Keratinocyte (primary cell): Measurements from ENCODE around the gene PIPOX. TPM values are rescaled to one million over a fixed set of nuclear protein-coding genes. Genes with fewer than 3 reads are reported as not detected.

ENCODE experiments used
- DNase-seq: peaks from one replicate; pipeline ENCODE4 v3.0.0-alpha.2; 2011; ENCODE audit warnings: low read depth, missing footprints, low spot score
- FAIRE-seq: peaks from 2 replicates; lab custom pipeline; 2011; peaks lifted over from hg19 to GRCh38; lab: Jason Lieb, UNC
- H2AFZ ChIP-seq: 2 replicates; pipeline ENCODE4 v1.6.0; 2012; ENCODE audit warnings: low read length, control low read depth, inconsistent platforms; ENCODE audit not compliant: control insufficient read depth
- H3K27ac ChIP-seq: 2 replicates; pipeline ENCODE4 v1.5.1; 2011; ENCODE audit warnings: low read length; ENCODE audit not compliant: control insufficient read depth, insufficient read depth
- H3K27me3 ChIP-seq: 3 replicates; pipeline ENCODE4 v1.6.0; 2011; ENCODE audit warnings: low read length; ENCODE audit not compliant: control insufficient read depth, insufficient read depth; ENCODE audit errors: extremely low read depth
- H3K36me3 ChIP-seq, 2 experiments: 2 replicates in 1 of 2; 3 replicates in 1 of 2; pipeline ENCODE4 v1.5.1; 2011; ENCODE audit warnings: low read length in 2 of 2, mild to moderate bottlenecking in 1 of 2; ENCODE audit not compliant: control insufficient read depth in 2 of 2, insufficient read depth in 2 of 2; ENCODE audit errors: extremely low read depth in 1 of 2
- H3K4me1 ChIP-seq: 3 replicates; pipeline ENCODE4 v1.5.1; 2011; ENCODE audit warnings: low read length; ENCODE audit not compliant: control insufficient read depth, insufficient read depth; ENCODE audit errors: extremely low read depth
- H3K4me2 ChIP-seq: 3 replicates; pipeline ENCODE4 v1.6.0; 2011; ENCODE audit warnings: low read depth, low read length; ENCODE audit not compliant: control insufficient read depth, insufficient read depth; ENCODE audit errors: extremely low read depth
- H3K4me3 ChIP-seq, 3 experiments: fragments of 200-600 bp in 1 of 3; sonication (generic) in 1 of 3; 2 replicates in 2 of 3; 3 replicates in 1 of 3; pipeline ENCODE4 v1.5.1; 2011 to 2016; ENCODE audit warnings: low read length in 3 of 3, mild to moderate bottlenecking in 3 of 3, control low read depth in 2 of 3, inconsistent platforms in 1 of 3, low read depth in 1 of 3, mixed read lengths in 1 of 3, mixed run types in 1 of 3, moderate library complexity in 1 of 3; ENCODE audit not compliant: control insufficient read depth in 2 of 3, insufficient read depth in 2 of 3; ENCODE audit errors: extremely low read depth in 1 of 3
- H3K79me2 ChIP-seq: 2 replicates; pipeline ENCODE4 v1.6.0; 2012; ENCODE audit warnings: low read length; ENCODE audit not compliant: control insufficient read depth, insufficient read depth
- H3K9ac ChIP-seq: 3 replicates; pipeline ENCODE4 v1.6.0; 2011; ENCODE audit warnings: low read length; ENCODE audit not compliant: control insufficient read depth, insufficient read depth; ENCODE audit errors: extremely low read depth
- H3K9me1 ChIP-seq: 3 replicates; pipeline ENCODE4 v1.6.0; 2011; ENCODE audit warnings: low read length; ENCODE audit not compliant: control insufficient read depth, insufficient read depth; ENCODE audit errors: extremely low read depth
- H3K9me3 ChIP-seq: 2 replicates; pipeline ENCODE4 v1.5.1; 2012; ENCODE audit warnings: low read depth, low read length; ENCODE audit not compliant: control insufficient read depth
- H4K20me1 ChIP-seq: 3 replicates; pipeline ENCODE4 v1.6.0; 2011; ENCODE audit warnings: low read length; ENCODE audit not compliant: control insufficient read depth, insufficient read depth; ENCODE audit errors: extremely low read depth
- EZH2 ChIP-seq: IDR thresholded peaks from one replicate; pipeline ENCODE4 v1.6.1; 2012; ENCODE audit warnings: inconsistent platforms, mild to moderate bottlenecking, low read length, moderate library complexity
- dilution Hi-C: fragments of 300-500 bp; cut with MboI; formaldehyde crosslinking; loops from one replicate; pipeline ENCODE4 v1.7.0; 2020; ENCODE audit warnings: low sequenced_read_pairs; ENCODE audit not compliant: extremely low pct_ligation_motif_present
- polyA plus RNA-seq, 5 experiments: library from polyadenylated mRNA; depleted of rRNA in 3 of 5; stranded (reverse) in 3 of 5; stranded (forward) in 1 of 5; unstranded in 1 of 5; fragments of >200 nt; gene quantifications; 1 replicate in 1 of 5; 2 replicates in 3 of 5; 3 replicates in 1 of 5; pipeline versions ENCODE4 v1.2.1 to v1.2.3, GENCODE V29; 2011 to 2012; ENCODE audit warnings: missing spikeins in 2 of 5, low read depth in 1 of 5, low replicate concordance in 1 of 5
- TF ChIP-seq, protein P1 (sequence below), 3 experiments: IDR thresholded peaks in 1 of 3; conservative IDR thresholded peaks in 1 of 3; optimal IDR thresholded peaks in 1 of 3; 2 replicates in 2 of 3; 3 replicates in 1 of 3; pipeline versions ENCODE3 to v1.5.1; 2011; ENCODE audit warnings: low read length in 3 of 3, mild to moderate bottlenecking in 3 of 3, moderate library complexity in 2 of 3, control low read depth in 1 of 3, inconsistent platforms in 1 of 3; ENCODE audit not compliant: insufficient read depth in 2 of 3; ENCODE audit errors: extremely low read depth in 1 of 3

PIPOX gene
- polyA plus RNA-seq, 1 donor (not counting 4 experiments of a cell fraction or from before 2014, with no cell fraction given) = not detected

DNA sequence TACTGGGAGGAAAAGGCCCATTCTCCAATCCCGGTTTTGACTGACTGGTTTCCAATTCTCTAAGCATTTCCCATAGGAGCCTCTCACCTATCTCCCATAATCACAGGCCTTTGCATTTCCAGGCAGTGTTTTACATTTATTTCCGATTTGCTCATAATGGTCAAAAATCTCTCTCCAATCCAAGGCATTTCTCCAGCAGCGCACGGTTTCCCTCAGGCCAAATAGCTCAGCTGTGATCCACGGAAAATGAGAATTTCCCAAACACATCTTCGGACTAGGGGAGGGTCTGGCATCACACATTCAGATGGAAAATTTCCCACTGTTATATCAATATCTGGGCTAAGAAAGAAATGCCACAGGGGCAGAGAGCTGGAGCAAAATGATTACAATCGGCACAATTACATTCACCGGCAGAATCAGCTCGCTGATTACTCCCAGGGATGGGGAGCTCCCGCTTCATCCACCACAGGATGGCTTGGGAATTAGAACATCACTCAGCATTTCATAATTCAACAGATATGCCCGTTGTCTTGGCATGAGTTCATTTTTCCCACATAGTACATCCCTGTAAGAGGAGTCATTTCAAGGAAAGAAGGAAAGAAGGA, 6.7 kb downstream of the PIPOX start:
- H4K20me1 ChIP-seq = no peaks in the 10 kb centered on the region
- H3K4me3 ChIP-seq = no peak overlapping the region
- H3K9ac ChIP-seq = no peak overlapping the region
- H3K4me2 ChIP-seq = no peak overlapping the region
- peaks cover 36% of the 10 kb centered on the region for H3K27me3 ChIP-seq
- no peak for DNase-seq
- FAIRE-seq = no peak
- no peaks in the 10 kb centered on the region for H3K9me1 ChIP-seq
- H3K4me1 ChIP-seq = no peaks in the 10 kb centered on the region
- no peaks in the 10 kb centered on the region for H3K9me3 ChIP-seq
- H3K36me3 ChIP-seq = no peaks in the 10 kb centered on the region
- H3K27ac ChIP-seq = no peak overlapping the region
- no peaks in the 10 kb centered on the region for H3K79me2 ChIP-seq
- TF ChIP-seq EZH2 = no peak
- TF ChIP-seq, protein P1, sequence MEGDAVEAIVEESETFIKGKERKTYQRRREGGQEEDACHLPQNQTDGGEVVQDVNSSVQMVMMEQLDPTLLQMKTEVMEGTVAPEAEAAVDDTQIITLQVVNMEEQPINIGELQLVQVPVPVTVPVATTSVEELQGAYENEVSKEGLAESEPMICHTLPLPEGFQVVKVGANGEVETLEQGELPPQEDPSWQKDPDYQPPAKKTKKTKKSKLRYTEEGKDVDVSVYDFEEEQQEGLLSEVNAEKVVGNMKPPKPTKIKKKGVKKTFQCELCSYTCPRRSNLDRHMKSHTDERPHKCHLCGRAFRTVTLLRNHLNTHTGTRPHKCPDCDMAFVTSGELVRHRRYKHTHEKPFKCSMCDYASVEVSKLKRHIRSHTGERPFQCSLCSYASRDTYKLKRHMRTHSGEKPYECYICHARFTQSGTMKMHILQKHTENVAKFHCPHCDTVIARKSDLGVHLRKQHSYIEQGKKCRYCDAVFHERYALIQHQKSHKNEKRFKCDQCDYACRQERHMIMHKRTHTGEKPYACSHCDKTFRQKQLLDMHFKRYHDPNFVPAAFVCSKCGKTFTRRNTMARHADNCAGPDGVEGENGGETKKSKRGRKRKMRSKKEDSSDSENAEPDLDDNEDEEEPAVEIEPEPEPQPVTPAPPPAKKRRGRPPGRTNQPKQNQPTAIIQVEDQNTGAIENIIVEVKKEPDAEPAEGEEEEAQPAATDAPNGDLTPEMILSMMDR (optimal IDR thresholded peaks at IDR 0.05 in 1 of 3, IDR thresholded peaks at IDR 0.05 in 1 of 3, conservative IDR thresholded peaks at IDR 0.05 in 1 of 3; ENCODE audit: extremely low read depth in 1 of 3, insufficient read depth in 2 of 3, low read length in 3 of 3) = no peak
- dilution Hi-C loops = no loop called here
- no peak overlapping the region for H2AFZ ChIP-seq

DNA sequence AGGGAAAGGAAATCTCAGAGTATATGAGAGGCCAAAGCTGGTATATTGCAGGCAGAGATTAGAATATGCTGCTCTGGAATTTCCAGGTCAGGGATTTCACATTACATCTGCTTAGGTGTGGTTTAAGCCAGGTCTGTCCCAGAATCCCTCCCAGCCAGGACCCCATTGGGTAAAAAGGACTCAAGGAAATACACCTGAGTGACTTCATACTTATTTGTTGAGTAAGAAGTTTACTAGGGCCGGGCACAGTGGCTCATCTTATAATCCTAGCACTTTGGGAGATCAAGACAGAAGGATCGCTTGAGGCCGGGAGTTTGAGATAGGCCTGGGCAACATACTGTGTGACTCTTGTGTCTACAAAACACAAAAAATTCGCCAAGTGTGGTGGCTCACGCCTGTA, 7.2 kb downstream of the PIPOX start:
- H3K9ac ChIP-seq = no peak overlapping the region
- H3K79me2 ChIP-seq = no peaks in the 10 kb centered on the region
- no peak overlapping the region for H3K4me3 ChIP-seq
- H3K9me1 ChIP-seq = no peaks in the 10 kb centered on the region
- no peaks in the 10 kb centered on the region for H3K9me3 ChIP-seq
- DNase-seq (no peak), FAIRE-seq (no peak)
- H3K36me3 ChIP-seq = no peaks in the 10 kb centered on the region
- dilution Hi-C loops = no loop called here
- H3K4me1 ChIP-seq = no peaks in the 10 kb centered on the region
- H4K20me1 ChIP-seq = no peaks in the 10 kb centered on the region
- peaks cover 41% of the 10 kb centered on the region for H3K27me3 ChIP-seq
- no peak overlapping the region for H3K27ac ChIP-seq
- TF ChIP-seq EZH2 = no peak
- TF ChIP-seq, protein P1 (optimal IDR thresholded peaks at IDR 0.05 in 1 of 3, IDR thresholded peaks at IDR 0.05 in 1 of 3, conservative IDR thresholded peaks at IDR 0.05 in 1 of 3; ENCODE audit: extremely low read depth in 1 of 3, insufficient read depth in 2 of 3, low read length in 3 of 3) = no peak
- H2AFZ ChIP-seq = no peak overlapping the region
- H3K4me2 ChIP-seq = no peak overlapping the region
